HL-60 (cell line): ENCODE data around the gene HCFC1R1.
A peak's percentile ranks its signal among the peaks of the same experiment; 100 is the strongest.

Experiments
- DNase-seq, 2 experiments: peaks; one replicate each; pipeline ENCODE4 v3.0.0-alpha.2; 2010 to 2020; ENCODE audit warnings: low read depth in 1 of 2, low spot score in 1 of 2
- H3K27ac ChIP-seq: fragments of 250-450 bp; sonication (Bioruptor Pico); replicated peaks from 2 replicates; pipeline ENCODE4 v1.5.1; 2020; ENCODE audit warnings: mild to moderate bottlenecking, moderate library complexity
- H3K27me3 ChIP-seq: fragments of 250-450 bp; sonication (Bioruptor Pico); 2 replicates; pipeline ENCODE4 v1.5.1; 2021; ENCODE audit warnings: mild to moderate bottlenecking, moderate library complexity; ENCODE audit not compliant: insufficient read depth, poor library complexity, severe bottlenecking
- H3K4me3 ChIP-seq: replicated peaks from 2 replicates; pipeline ENCODE4 v1.5.1; 2011; ENCODE audit warnings: mild to moderate bottlenecking, control low read depth, low read length; ENCODE audit not compliant: insufficient read depth
- CTCF ChIP-seq: IDR thresholded peaks from one replicate; pipeline ENCODE4 v1.5.1; 2011; ENCODE audit warnings: low read length, control low read depth, inconsistent platforms; ENCODE audit not compliant: insufficient read depth
- GABPA ChIP-seq: IDR thresholded peaks from 2 replicates; pipeline ENCODE4 v1.6.1; 2012; ENCODE audit warnings: low read depth
- POLR2AphosphoS5 ChIP-seq: IDR thresholded peaks from 2 replicates; pipeline ENCODE4 v1.6.1; 2012; ENCODE audit warnings: low read depth
- REST ChIP-seq: IDR thresholded peaks from 2 replicates; pipeline ENCODE4 v1.6.1; 2012; ENCODE audit warnings: low read depth; ENCODE audit not compliant: insufficient replicate concordance
- SPI1 ChIP-seq: IDR thresholded peaks from 2 replicates; pipeline ENCODE4 v1.6.1; 2012; ENCODE audit warnings: low read depth, mild to moderate bottlenecking, borderline replicate concordance

Gene HCFC1R1

GRCh38 chr16:3046641-3047386 is 23.1 kb upstream of the HCFC1R1 start:
- DNase-seq, result no peak

DNA sequence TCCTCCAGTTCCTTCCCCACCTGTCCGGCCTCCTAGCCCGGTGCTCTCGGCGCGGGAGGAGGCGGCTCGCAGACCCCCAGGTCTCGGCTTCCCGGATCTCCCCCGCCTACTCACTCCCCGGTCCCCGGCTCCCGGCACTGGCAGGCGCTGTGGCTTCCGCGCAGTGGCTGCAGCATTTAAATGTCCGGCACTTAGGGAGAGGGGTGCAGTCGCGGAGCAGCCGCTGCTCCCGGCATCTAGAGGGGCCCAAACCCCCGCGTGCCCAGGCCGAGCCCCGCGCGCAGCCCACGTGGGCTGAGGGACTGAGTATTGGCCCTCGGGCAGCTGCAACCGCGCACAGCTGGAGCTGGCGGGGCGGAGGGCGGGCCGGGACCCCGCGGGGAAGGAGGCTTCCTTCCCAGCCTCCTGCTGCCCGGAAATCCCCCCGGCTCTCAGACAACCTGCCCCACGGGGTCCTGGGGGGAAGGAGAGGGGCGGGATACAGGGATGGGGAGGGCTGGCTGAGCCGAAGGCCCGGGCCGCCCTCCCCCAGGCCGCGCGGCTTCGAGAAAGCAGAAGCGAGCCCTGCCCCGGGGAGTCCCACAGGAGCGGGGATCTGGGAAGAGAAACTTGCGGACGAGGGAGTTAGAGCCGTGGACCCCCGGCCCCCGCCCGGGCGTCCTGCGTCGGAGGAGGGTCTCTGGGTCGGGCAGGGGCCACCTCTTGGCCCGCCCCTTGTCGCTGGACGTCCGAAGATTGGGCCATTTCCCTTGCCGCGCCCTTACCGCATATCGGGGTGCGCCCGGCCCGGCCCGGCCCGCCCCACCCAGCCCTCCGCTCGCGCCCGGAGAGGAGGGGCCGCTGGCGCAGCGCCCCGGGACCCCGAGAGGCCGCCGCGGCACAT is 22.3 kb upstream of the HCFC1R1 start, which contains the start of gene MMP25:
MMP25 (plus strand) TSS at position 804 of the 883 bp plus-strand sequence. CDS start 357 bp downstream, outside the sequence.
- Histone ChIP-seq H3K4me3 (peak within 1 kb of the TSS; percentile 55), H3K27me3 (peaks cover 5% of the 10 kb centered on the region), H3K27ac (peak within 1 kb of the TSS; percentile 51)
- TF ChIP-seq REST (no peak), CTCF (no peak), SPI1 (peak; percentile 58; the same call in 1 of the 2 replicates)
- peak in 1 of 2 experiments; percentile 43 for DNase-seq

More at GRCh38 chr16:3046641-3047386, 23.1 kb upstream of the HCFC1R1 start:
- peak overlapping the region; percentile 38; the same call in 1 of the 2 replicates for H3K27ac ChIP-seq
- peak overlapping the region; percentile 55 for H3K4me3 ChIP-seq
- peaks cover 5% of the 10 kb centered on the region for H3K27me3 ChIP-seq
- no peak for TF ChIP-seq CTCF
- TF ChIP-seq POLR2AphosphoS5, result no peak
- TF ChIP-seq GABPA, result no peak
- TF ChIP-seq REST, result no peak
- no peak for TF ChIP-seq SPI1

DNA sequence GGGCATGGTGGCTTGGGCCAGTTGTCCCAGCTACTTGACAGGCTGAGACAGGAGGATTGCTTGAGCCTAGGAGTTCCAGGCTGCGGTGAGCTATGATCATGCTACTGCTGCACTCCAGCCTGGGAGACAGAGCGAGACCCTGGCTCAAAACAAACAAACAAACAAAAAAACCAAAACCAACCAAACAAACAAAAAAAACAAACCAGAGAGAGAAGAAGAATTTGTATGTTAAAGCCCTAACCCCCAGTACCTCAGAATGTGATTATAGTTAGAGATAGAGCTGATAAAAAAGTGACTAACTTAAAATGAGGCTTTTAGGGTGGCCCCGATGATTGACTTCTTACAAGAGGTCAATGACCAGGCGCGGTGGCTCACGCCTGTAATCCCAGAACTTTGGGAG is 21.0 kb upstream of the HCFC1R1 start:
- no peak for DNase-seq
- TF ChIP-seq GABPA, result no peak
- no peak for TF ChIP-seq POLR2AphosphoS5
- TF ChIP-seq SPI1, result no peak
- no peak for TF ChIP-seq REST
- TF ChIP-seq CTCF, result no peak
- no peak overlapping the region for H3K4me3 ChIP-seq
- H3K27ac ChIP-seq, result no peak overlapping the region
- H3K27me3 ChIP-seq, result peaks cover 5% of the 10 kb centered on the region
